ENCODE results near the gene TMIGD3. TPM values are rescaled to one million over a fixed set of nuclear protein-coding genes. Genes with fewer than 3 reads are reported as not detected.
"Not testable (repeated sequence)": the region's sequence is repeated elsewhere in the genome, so short reads cannot be mapped to it uniquely, and the experiment has no call there.

TMIGD3 gene
- 0.09 TPM for polyA plus RNA-seq (2012; ENCODE audit: low read depth, missing spikeins)

- peak; percentile 50 for FAIRE-seq
- no peak for DNase-seq (ENCODE audit: insufficient read length, low spot score)
- TF ChIP-seq POU2F2 (IDR thresholded peaks at IDR 0.05; ENCODE audit: low read depth, low read length), result no peak
- TF ChIP-seq SPI1 (IDR thresholded peaks at IDR 0.05; ENCODE audit: low read depth, low read length), result peak; percentile 81
Measured at GRCh38 chr1:111503585-111504060, at the start of gene TMIGD3, which contains the start of gene ADORA3. Gene TMIGD3 (minus strand): TSS chr1:111503633. CDS start chr1:111503354, 279 bp downstream. Gene ADORA3 (minus strand): TSS chr1:111503633. CDS start chr1:111503354, 279 bp downstream.

GRCh38 chr1:111553196-111553595, 49.8 kb upstream of the TMIGD3 start:
- no peak for DNase-seq (ENCODE audit: insufficient read length, low spot score)
- TF ChIP-seq POLR2A (IDR thresholded peaks at IDR 0.05; ENCODE audit: low read depth, low read length) (no peak), PAX5 (IDR thresholded peaks at IDR 0.05; ENCODE audit: insufficient read depth, low read length, severe bottlenecking) (no peak), POU2F2 (IDR thresholded peaks at IDR 0.05; ENCODE audit: low read depth, low read length) (no peak), POLR2AphosphoS5 (IDR thresholded peaks at IDR 0.05; ENCODE audit: low read depth, low read length) (no peak), TAF1 (IDR thresholded peaks at IDR 0.05; ENCODE audit: low read depth, low read length) (no peak), SPI1 (IDR thresholded peaks at IDR 0.05; ENCODE audit: low read depth, low read length) (no peak)
- FAIRE-seq, result no peak

- DNase-seq (ENCODE audit: insufficient read length, low spot score) (no peak), FAIRE-seq (no peak)
- TF ChIP-seq TAF1 (IDR thresholded peaks at IDR 0.05; ENCODE audit: low read depth, low read length), result no peak
- no peak for TF ChIP-seq SPI1 (IDR thresholded peaks at IDR 0.05; ENCODE audit: low read depth, low read length)
- TF ChIP-seq PAX5 (IDR thresholded peaks at IDR 0.05; ENCODE audit: insufficient read depth, low read length, severe bottlenecking), result no peak
- no peak for TF ChIP-seq POLR2A (IDR thresholded peaks at IDR 0.05; ENCODE audit: low read depth, low read length)
- no peak for TF ChIP-seq POU2F2 (IDR thresholded peaks at IDR 0.05; ENCODE audit: low read depth, low read length)
- TF ChIP-seq POLR2AphosphoS5 (IDR thresholded peaks at IDR 0.05; ENCODE audit: low read depth, low read length), result no peak
Measured at GRCh38 chr1:111552587-111552986, 49.2 kb upstream of the TMIGD3 start.

GRCh38 chr1:111551623-111552411, 48.4 kb upstream of the TMIGD3 start:
- DNase-seq (ENCODE audit: insufficient read length, low spot score) (no peak), FAIRE-seq (no peak)
- TF ChIP-seq TAF1 (IDR thresholded peaks at IDR 0.05; ENCODE audit: low read depth, low read length), result no peak
- no peak for TF ChIP-seq SPI1 (IDR thresholded peaks at IDR 0.05; ENCODE audit: low read depth, low read length)
- TF ChIP-seq PAX5 (IDR thresholded peaks at IDR 0.05; ENCODE audit: insufficient read depth, low read length, severe bottlenecking), result no peak
- TF ChIP-seq POLR2AphosphoS5 (IDR thresholded peaks at IDR 0.05; ENCODE audit: low read depth, low read length), result no peak
- TF ChIP-seq POU2F2 (IDR thresholded peaks at IDR 0.05; ENCODE audit: low read depth, low read length), result no peak
- TF ChIP-seq POLR2A (IDR thresholded peaks at IDR 0.05; ENCODE audit: low read depth, low read length), result no peak

GRCh38 chr1:111547786-111548185, 44.4 kb upstream of the TMIGD3 start:
- FAIRE-seq, result peak; percentile 5
- DNase-seq (ENCODE audit: insufficient read length, low spot score), result not testable (repeated sequence)

- FAIRE-seq (no peak), DNase-seq (ENCODE audit: insufficient read length, low spot score) (no peak)
- TF ChIP-seq POLR2AphosphoS5 (IDR thresholded peaks at IDR 0.05; ENCODE audit: low read depth, low read length) (no peak), TAF1 (IDR thresholded peaks at IDR 0.05; ENCODE audit: low read depth, low read length) (no peak), POU2F2 (IDR thresholded peaks at IDR 0.05; ENCODE audit: low read depth, low read length) (no peak), PAX5 (IDR thresholded peaks at IDR 0.05; ENCODE audit: insufficient read depth, low read length, severe bottlenecking) (no peak), POLR2A (IDR thresholded peaks at IDR 0.05; ENCODE audit: low read depth, low read length) (no peak), SPI1 (IDR thresholded peaks at IDR 0.05; ENCODE audit: low read depth, low read length) (no peak)
Measured at GRCh38 chr1:111542187-111542586, 38.8 kb upstream of the TMIGD3 start.

GRCh38 chr1:111541721-111542120, 38.3 kb upstream of the TMIGD3 start:
- TF ChIP-seq PAX5 (IDR thresholded peaks at IDR 0.05; ENCODE audit: insufficient read depth, low read length, severe bottlenecking) (no peak), POLR2AphosphoS5 (IDR thresholded peaks at IDR 0.05; ENCODE audit: low read depth, low read length) (no peak), POLR2A (IDR thresholded peaks at IDR 0.05; ENCODE audit: low read depth, low read length) (no peak), POU2F2 (IDR thresholded peaks at IDR 0.05; ENCODE audit: low read depth, low read length) (no peak), SPI1 (IDR thresholded peaks at IDR 0.05; ENCODE audit: low read depth, low read length) (no peak), TAF1 (IDR thresholded peaks at IDR 0.05; ENCODE audit: low read depth, low read length) (no peak)
- FAIRE-seq (no peak), DNase-seq (ENCODE audit: insufficient read length, low spot score) (no peak)

- FAIRE-seq (no peak), DNase-seq (ENCODE audit: insufficient read length, low spot score) (no peak)
- TF ChIP-seq SPI1 (IDR thresholded peaks at IDR 0.05; ENCODE audit: low read depth, low read length), result no peak
- TF ChIP-seq POU2F2 (IDR thresholded peaks at IDR 0.05; ENCODE audit: low read depth, low read length), result no peak
- TF ChIP-seq POLR2AphosphoS5 (IDR thresholded peaks at IDR 0.05; ENCODE audit: low read depth, low read length), result no peak
- no peak for TF ChIP-seq TAF1 (IDR thresholded peaks at IDR 0.05; ENCODE audit: low read depth, low read length)
- no peak for TF ChIP-seq PAX5 (IDR thresholded peaks at IDR 0.05; ENCODE audit: insufficient read depth, low read length, severe bottlenecking)
- no peak for TF ChIP-seq POLR2A (IDR thresholded peaks at IDR 0.05; ENCODE audit: low read depth, low read length)
Measured at GRCh38 chr1:111540928-111541327, 37.5 kb upstream of the TMIGD3 start.

GRCh38 chr1:111538343-111539025, 35.1 kb upstream of the TMIGD3 start:
- TF ChIP-seq TAF1 (IDR thresholded peaks at IDR 0.05; ENCODE audit: low read depth, low read length) (no peak), POU2F2 (IDR thresholded peaks at IDR 0.05; ENCODE audit: low read depth, low read length) (no peak), POLR2A (IDR thresholded peaks at IDR 0.05; ENCODE audit: low read depth, low read length) (no peak), POLR2AphosphoS5 (IDR thresholded peaks at IDR 0.05; ENCODE audit: low read depth, low read length) (no peak), PAX5 (IDR thresholded peaks at IDR 0.05; ENCODE audit: insufficient read depth, low read length, severe bottlenecking) (no peak), SPI1 (IDR thresholded peaks at IDR 0.05; ENCODE audit: low read depth, low read length) (no peak)
- no peak for FAIRE-seq
- DNase-seq (ENCODE audit: insufficient read length, low spot score), result no peak
